HEK293 (cell line): ENCODE results near the gene RPRD1B.

Source experiments
- SP3 ChIP-seq: fragments of 450-650 bp; formaldehyde crosslinking; IDR thresholded peaks from 2 replicates; pipeline ENCODE4 v1.5.1; 2016; ENCODE audit warnings: missing biosample characterization, missing genetic modification characterization
- YY1 ChIP-seq: fragments of 450-650 bp; formaldehyde crosslinking; IDR thresholded peaks from 2 replicates; pipeline ENCODE4 v1.5.1; 2018; ENCODE audit warnings: missing biosample characterization, missing genetic modification characterization
- ZFP3 ChIP-seq: fragments of 450-650 bp; formaldehyde crosslinking; IDR thresholded peaks from 2 replicates; pipeline ENCODE4 v1.5.1; 2016; ENCODE audit warnings: low read depth, missing biosample characterization, missing genetic modification characterization
- ZFP37 ChIP-seq: fragments of 450-650 bp; formaldehyde crosslinking; IDR thresholded peaks from 2 replicates; pipeline ENCODE4 v1.5.1; 2016; ENCODE audit warnings: missing biosample characterization, missing genetic modification characterization
- ZFP69B ChIP-seq: fragments of 450-650 bp; formaldehyde crosslinking; IDR thresholded peaks from 2 replicates; pipeline ENCODE4 v1.5.1; 2016; ENCODE audit warnings: missing biosample characterization, missing genetic modification characterization
- ZNF138 ChIP-seq: fragments of 450-650 bp; formaldehyde crosslinking; IDR thresholded peaks from 2 replicates; pipeline ENCODE4 v1.5.1; 2016; ENCODE audit warnings: missing biosample characterization, missing genetic modification characterization, borderline replicate concordance
- ZNF174 ChIP-seq: fragments of 450-650 bp; formaldehyde crosslinking; IDR thresholded peaks from 2 replicates; pipeline ENCODE4 v1.5.0; 2017; ENCODE audit warnings: missing biosample characterization, mild to moderate bottlenecking, missing genetic modification characterization
- ZNF274 ChIP-seq, 2 experiments: fragments of 200-500 bp in 1 of 2; fragments of 450-650 bp in 1 of 2; sonication (Bioruptor generic) in 1 of 2; formaldehyde crosslinking in 1 of 2; IDR thresholded peaks; 2 replicates each; pipeline versions ENCODE4 v1.5.1 to v1.6.1; 2014 to 2016; ENCODE audit warnings: borderline replicate concordance in 1 of 2, inconsistent platforms in 1 of 2, low read length in 1 of 2, missing biosample characterization in 1 of 2, missing genetic modification characterization in 1 of 2
- ZNF670 ChIP-seq: fragments of 450-650 bp; formaldehyde crosslinking; IDR thresholded peaks from 2 replicates; pipeline ENCODE4 v1.5.1; 2016; ENCODE audit warnings: missing biosample characterization, missing genetic modification characterization, low read depth
- ZNF768 ChIP-seq: fragments of 450-650 bp; formaldehyde crosslinking; IDR thresholded peaks from 2 replicates; pipeline ENCODE4 v1.5.1; 2018; ENCODE audit warnings: missing biosample characterization, mild to moderate bottlenecking, missing genetic modification characterization
- TF ChIP-seq, protein P1 (sequence below): fragments of 450-650 bp; formaldehyde crosslinking; IDR thresholded peaks from 2 replicates; pipeline ENCODE4 v1.5.1; 2016; ENCODE audit warnings: missing biosample characterization, missing genetic modification characterization
- TF ChIP-seq, protein P2 (sequence below): fragments of 450-650 bp; formaldehyde crosslinking; IDR thresholded peaks from 2 replicates; pipeline ENCODE4 v1.5.1; 2016; ENCODE audit warnings: missing biosample characterization, missing genetic modification characterization
- TF ChIP-seq, protein P3 (sequence below): fragments of 450-650 bp; formaldehyde crosslinking; IDR thresholded peaks from 2 replicates; pipeline ENCODE4 v1.5.1; 2017; ENCODE audit warnings: missing biosample characterization, missing genetic modification characterization
- TF ChIP-seq, protein P4 (sequence below): fragments of 450-650 bp; formaldehyde crosslinking; IDR thresholded peaks from 2 replicates; pipeline ENCODE4 v1.5.1; 2016; ENCODE audit warnings: missing biosample characterization, missing genetic modification characterization

DNA sequence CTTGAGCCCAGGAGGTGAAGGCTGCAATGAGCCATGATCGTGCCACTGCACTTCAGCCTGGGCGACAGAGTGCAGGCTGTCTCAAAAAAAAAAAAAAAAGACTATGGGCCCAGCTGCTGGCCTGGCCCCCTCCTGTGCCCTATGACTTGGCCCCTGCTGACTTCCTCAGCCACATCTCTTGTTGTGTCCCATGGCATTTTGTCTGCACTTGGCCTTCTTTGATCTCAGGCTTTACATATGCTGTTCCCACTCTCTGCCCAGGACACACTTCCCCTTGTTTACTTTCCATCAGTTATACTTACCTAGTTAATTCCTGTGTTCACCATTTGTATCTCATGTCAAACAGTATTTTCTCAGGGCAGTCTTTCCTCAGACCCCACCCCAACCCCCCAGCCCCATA lies 44.5 kb downstream of the RPRD1B start:
- TF ChIP-seq, protein P1, sequence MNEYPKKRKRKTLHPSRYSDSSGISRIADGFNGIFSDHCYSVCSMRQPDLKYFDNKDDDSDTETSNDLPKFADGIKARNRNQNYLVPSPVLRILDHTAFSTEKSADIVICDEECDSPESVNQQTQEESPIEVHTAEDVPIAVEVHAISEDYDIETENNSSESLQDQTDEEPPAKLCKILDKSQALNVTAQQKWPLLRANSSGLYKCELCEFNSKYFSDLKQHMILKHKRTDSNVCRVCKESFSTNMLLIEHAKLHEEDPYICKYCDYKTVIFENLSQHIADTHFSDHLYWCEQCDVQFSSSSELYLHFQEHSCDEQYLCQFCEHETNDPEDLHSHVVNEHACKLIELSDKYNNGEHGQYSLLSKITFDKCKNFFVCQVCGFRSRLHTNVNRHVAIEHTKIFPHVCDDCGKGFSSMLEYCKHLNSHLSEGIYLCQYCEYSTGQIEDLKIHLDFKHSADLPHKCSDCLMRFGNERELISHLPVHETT (tag by site-specific recombination), result no peak
- TF ChIP-seq, protein P2, sequence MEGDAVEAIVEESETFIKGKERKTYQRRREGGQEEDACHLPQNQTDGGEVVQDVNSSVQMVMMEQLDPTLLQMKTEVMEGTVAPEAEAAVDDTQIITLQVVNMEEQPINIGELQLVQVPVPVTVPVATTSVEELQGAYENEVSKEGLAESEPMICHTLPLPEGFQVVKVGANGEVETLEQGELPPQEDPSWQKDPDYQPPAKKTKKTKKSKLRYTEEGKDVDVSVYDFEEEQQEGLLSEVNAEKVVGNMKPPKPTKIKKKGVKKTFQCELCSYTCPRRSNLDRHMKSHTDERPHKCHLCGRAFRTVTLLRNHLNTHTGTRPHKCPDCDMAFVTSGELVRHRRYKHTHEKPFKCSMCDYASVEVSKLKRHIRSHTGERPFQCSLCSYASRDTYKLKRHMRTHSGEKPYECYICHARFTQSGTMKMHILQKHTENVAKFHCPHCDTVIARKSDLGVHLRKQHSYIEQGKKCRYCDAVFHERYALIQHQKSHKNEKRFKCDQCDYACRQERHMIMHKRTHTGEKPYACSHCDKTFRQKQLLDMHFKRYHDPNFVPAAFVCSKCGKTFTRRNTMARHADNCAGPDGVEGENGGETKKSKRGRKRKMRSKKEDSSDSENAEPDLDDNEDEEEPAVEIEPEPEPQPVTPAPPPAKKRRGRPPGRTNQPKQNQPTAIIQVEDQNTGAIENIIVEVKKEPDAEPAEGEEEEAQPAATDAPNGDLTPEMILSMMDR (tag by site-specific recombination), result no peak
- TF ChIP-seq, protein P3, sequence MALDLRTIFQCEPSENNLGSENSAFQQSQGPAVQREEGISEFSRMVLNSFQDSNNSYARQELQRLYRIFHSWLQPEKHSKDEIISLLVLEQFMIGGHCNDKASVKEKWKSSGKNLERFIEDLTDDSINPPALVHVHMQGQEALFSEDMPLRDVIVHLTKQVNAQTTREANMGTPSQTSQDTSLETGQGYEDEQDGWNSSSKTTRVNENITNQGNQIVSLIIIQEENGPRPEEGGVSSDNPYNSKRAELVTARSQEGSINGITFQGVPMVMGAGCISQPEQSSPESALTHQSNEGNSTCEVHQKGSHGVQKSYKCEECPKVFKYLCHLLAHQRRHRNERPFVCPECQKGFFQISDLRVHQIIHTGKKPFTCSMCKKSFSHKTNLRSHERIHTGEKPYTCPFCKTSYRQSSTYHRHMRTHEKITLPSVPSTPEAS (tag by site-specific recombination), result no peak
- no peak for TF ChIP-seq ZFP69B
- TF ChIP-seq ZNF138, result no peak
- TF ChIP-seq SP3, result no peak
- TF ChIP-seq ZNF274 (IDR thresholded peaks at IDR 0.05; ENCODE audit: low read length), result no peak
- no peak for TF ChIP-seq ZNF274 (tag by site-specific recombination; IDR thresholded peaks at IDR 0.05; ENCODE audit: borderline replicate concordance)
- no peak for TF ChIP-seq YY1 (tag by site-specific recombination)
- TF ChIP-seq ZNF670 (tag by site-specific recombination), result no peak
- no peak for TF ChIP-seq ZNF768
- no peak for TF ChIP-seq ZFP3
- TF ChIP-seq, protein P4, sequence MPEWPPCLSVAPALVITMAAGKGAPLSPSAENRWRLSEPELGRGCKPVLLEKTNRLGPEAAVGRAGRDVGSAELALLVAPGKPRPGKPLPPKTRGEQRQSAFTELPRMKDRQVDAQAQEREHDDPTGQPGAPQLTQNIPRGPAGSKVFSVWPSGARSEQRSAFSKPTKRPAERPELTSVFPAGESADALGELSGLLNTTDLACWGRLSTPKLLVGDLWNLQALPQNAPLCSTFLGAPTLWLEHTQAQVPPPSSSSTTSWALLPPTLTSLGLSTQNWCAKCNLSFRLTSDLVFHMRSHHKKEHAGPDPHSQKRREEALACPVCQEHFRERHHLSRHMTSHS (tag by site-specific recombination), result no peak
- no peak for TF ChIP-seq ZFP37 (tag by site-specific recombination)
- TF ChIP-seq ZNF174 (tag by site-specific recombination), result no peak
